ENCODE measurements around the gene HSD3B1.
"Not testable (repeated sequence)": the region's sequence is repeated elsewhere in the genome, so short reads cannot be mapped to it uniquely, and the experiment has no call there.

The HSD3B1 gene

GRCh38 chr1:119515221-119515620, 8.2 kb downstream of the HSD3B1 start:
- H3K36me3 ChIP-seq (ENCODE audit: insufficient read depth, low read length), result no peaks in the 10 kb centered on the region
- H3K9ac ChIP-seq (ENCODE audit: low read depth, low read length, poor library complexity, severe bottlenecking), result no peak overlapping the region
- H3K4me1 ChIP-seq (ENCODE audit: insufficient read depth, low read length, poor library complexity, severe bottlenecking), result no peaks in the 10 kb centered on the region
- H3K79me2 ChIP-seq (ENCODE audit: insufficient read depth, low read length), result no peaks in the 10 kb centered on the region
- H3K27me3 ChIP-seq (ENCODE audit: insufficient read depth, low read length, poor library complexity, severe bottlenecking), result no peaks in the 10 kb centered on the region
- no peaks in the 10 kb centered on the region for H3K9me3 ChIP-seq (ENCODE audit: insufficient read depth, low read depth, low read length)
- H4K20me1 ChIP-seq (ENCODE audit: insufficient read depth, low read length, poor library complexity, severe bottlenecking), result no peaks in the 10 kb centered on the region
- H3K9me2 ChIP-seq (replicated peaks; ENCODE audit: low read depth, low read length), result no peaks in the 10 kb centered on the region
- no peak overlapping the region for H3K4me3 ChIP-seq (ENCODE audit: low read length, poor library complexity, severe bottlenecking)
- no peak overlapping the region for H2AFZ ChIP-seq (ENCODE audit: low read length)
- no peaks in the 10 kb centered on the region for H3F3A ChIP-seq (ENCODE audit: low read depth)
- TF ChIP-seq CTCF (conservative IDR thresholded peaks at IDR 0.05; ENCODE audit: low read length), result no peak
- no peak overlapping the region for H3K4me2 ChIP-seq (ENCODE audit: low read depth, low read length, poor library complexity, severe bottlenecking)

GRCh38 chr1:119516247-119516646, 9.2 kb downstream of the HSD3B1 start:
- no peak overlapping the region for H3K4me2 ChIP-seq (ENCODE audit: low read depth, low read length, poor library complexity, severe bottlenecking)
- no peaks in the 10 kb centered on the region for H3F3A ChIP-seq (ENCODE audit: low read depth)
- H3K9ac ChIP-seq (ENCODE audit: low read depth, low read length, poor library complexity, severe bottlenecking), result no peak overlapping the region
- TF ChIP-seq CTCF (conservative IDR thresholded peaks at IDR 0.05; ENCODE audit: low read length) (no peak), EZH2phosphoT487 (IDR thresholded peaks at IDR 0.05; ENCODE audit: borderline replicate concordance) (no peak)
- no peak overlapping the region for H3K4me3 ChIP-seq (ENCODE audit: low read length, poor library complexity, severe bottlenecking)
- H3K36me3 ChIP-seq (ENCODE audit: insufficient read depth, low read length), result no peaks in the 10 kb centered on the region
- H3K27me3 ChIP-seq (ENCODE audit: insufficient read depth, low read length, poor library complexity, severe bottlenecking), result no peaks in the 10 kb centered on the region
- H3K79me2 ChIP-seq (ENCODE audit: insufficient read depth, low read length), result no peaks in the 10 kb centered on the region
- no peak overlapping the region for H2AFZ ChIP-seq (ENCODE audit: low read length)
- H3K4me1 ChIP-seq (ENCODE audit: insufficient read depth, low read length, poor library complexity, severe bottlenecking), result no peaks in the 10 kb centered on the region
- H3K9me3 ChIP-seq (ENCODE audit: insufficient read depth, low read depth, low read length), result no peaks in the 10 kb centered on the region
- no peaks in the 10 kb centered on the region for H4K20me1 ChIP-seq (ENCODE audit: insufficient read depth, low read length, poor library complexity, severe bottlenecking)
- no peaks in the 10 kb centered on the region for H3K9me2 ChIP-seq (replicated peaks; ENCODE audit: low read depth, low read length)

- no peak; the same call in 1 of the 2 replicates for TF ChIP-seq CTCF (conservative IDR thresholded peaks at IDR 0.05; ENCODE audit: low read length)
- no peak for TF ChIP-seq EZH2phosphoT487 (IDR thresholded peaks at IDR 0.05; ENCODE audit: borderline replicate concordance)
- Histone ChIP-seq H3K4me3 (ENCODE audit: low read length, poor library complexity, severe bottlenecking) (no peak overlapping the region), H3K4me1 (ENCODE audit: insufficient read depth, low read length, poor library complexity, severe bottlenecking) (no peaks in the 10 kb centered on the region), H3K36me3 (ENCODE audit: insufficient read depth, low read length) (no peaks in the 10 kb centered on the region), H3K27me3 (ENCODE audit: insufficient read depth, low read length, poor library complexity, severe bottlenecking) (no peaks in the 10 kb centered on the region), H3K9me2 (replicated peaks; ENCODE audit: low read depth, low read length) (no peaks in the 10 kb centered on the region), H4K20me1 (ENCODE audit: insufficient read depth, low read length, poor library complexity, severe bottlenecking) (no peaks in the 10 kb centered on the region), H3K9me3 (ENCODE audit: insufficient read depth, low read depth, low read length) (no peaks in the 10 kb centered on the region), H2AFZ (ENCODE audit: low read length) (no peak overlapping the region), H3K79me2 (ENCODE audit: insufficient read depth, low read length) (no peaks in the 10 kb centered on the region), H3K4me2 (ENCODE audit: low read depth, low read length, poor library complexity, severe bottlenecking) (no peak overlapping the region), H3F3A (ENCODE audit: low read depth) (no peaks in the 10 kb centered on the region), H3K9ac (ENCODE audit: low read depth, low read length, poor library complexity, severe bottlenecking) (no peak overlapping the region)
These were observed 9.7 kb downstream of the HSD3B1 start for GRCh38 chr1:119516680-119517079.

DNA sequence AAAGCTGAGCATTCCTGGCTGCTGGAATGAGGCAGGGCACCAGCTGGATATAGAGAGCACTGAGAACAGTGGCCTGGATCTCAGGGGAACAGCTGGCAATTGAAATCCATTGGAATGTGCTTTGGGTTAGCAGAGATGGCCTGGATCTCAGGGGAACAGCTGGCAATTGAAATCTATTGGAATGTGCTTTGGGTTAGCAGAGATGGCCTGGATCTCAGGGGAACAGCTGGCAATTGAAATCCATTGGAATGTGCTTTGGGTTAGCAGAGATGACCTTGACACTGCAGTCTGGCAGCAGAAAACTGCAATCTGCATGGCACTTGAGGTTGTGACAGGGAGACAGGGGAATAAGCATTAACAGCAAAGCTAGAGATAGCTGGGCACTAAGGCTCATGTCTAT, 10.7 kb downstream of the HSD3B1 start:
- H3K9ac ChIP-seq (ENCODE audit: low read depth, low read length, poor library complexity, severe bottlenecking); H4K20me1 ChIP-seq (ENCODE audit: insufficient read depth, low read length, poor library complexity, severe bottlenecking); H3K4me1 ChIP-seq (ENCODE audit: insufficient read depth, low read length, poor library complexity, severe bottlenecking); H3K9me3 ChIP-seq (ENCODE audit: insufficient read depth, low read depth, low read length); H3K36me3 ChIP-seq (ENCODE audit: insufficient read depth, low read length); H2AFZ ChIP-seq (ENCODE audit: low read length); H3K79me2 ChIP-seq (ENCODE audit: insufficient read depth, low read length); H3K9me2 ChIP-seq (replicated peaks; ENCODE audit: low read depth, low read length); H3K4me3 ChIP-seq (ENCODE audit: low read length, poor library complexity, severe bottlenecking); H3K27me3 ChIP-seq (ENCODE audit: insufficient read depth, low read length, poor library complexity, severe bottlenecking); H3K4me2 ChIP-seq (ENCODE audit: low read depth, low read length, poor library complexity, severe bottlenecking); H3F3A ChIP-seq (ENCODE audit: low read depth): not testable (repeated sequence)

All from Loucy (cell line).